Upper lobe of left lung (tissue), 6 donors: Measurements from ENCODE around the gene GPR15LG. TPM values are rescaled to one million over a fixed set of nuclear protein-coding genes. Genes with fewer than 3 reads are reported as not detected.

ENCODE experiments used
- ATAC-seq, 2 donors: fragments of 200-7000 bp; cut with Tn5 transposase; one replicate each; pipeline ENCODE4 v1.9.1; 2022; ENCODE audit warnings: mild to moderate bottlenecking in 2 of 2, moderate library complexity in 2 of 2; ENCODE audit not compliant: low FRiP score in 2 of 2
- DNase-seq, 2 donors: peaks; one replicate each; pipeline ENCODE4 v3.0.0-alpha.2; 2019 to 2020
- H3K27ac ChIP-seq, 4 donors: fragments of 200-600 bp; sonication (generic); one replicate each; pipeline ENCODE4 v1.5.1; 2016 to 2019
- H3K27me3 ChIP-seq, 4 donors: fragments of 200-600 bp; sonication (generic); one replicate each; pipeline ENCODE4 v1.5.1; 2017 to 2019
- H3K36me3 ChIP-seq, 4 donors: fragments of 200-600 bp; sonication (generic); one replicate each; pipeline ENCODE4 v1.5.1; 2016 to 2019
- H3K4me1 ChIP-seq, 4 donors: fragments of 200-600 bp; sonication (generic); one replicate each; pipeline ENCODE4 v1.5.1; 2018 to 2019
- H3K4me3 ChIP-seq, 4 donors: fragments of 200-600 bp; sonication (generic); one replicate each; pipeline ENCODE4 v1.5.1; 2017 to 2019; ENCODE audit warnings: mild to moderate bottlenecking in 2 of 4, moderate library complexity in 1 of 4
- H3K9me3 ChIP-seq, 4 donors: fragments of 200-600 bp; sonication (generic); one replicate each; pipeline ENCODE4 v1.5.1; 2018 to 2019
- EP300 ChIP-seq, 4 donors: sonication (generic); formaldehyde crosslinking; IDR thresholded peaks; one replicate each; pipeline ENCODE4 v1.5.1; 2017; ENCODE audit warnings: antibody characterized with exemption in 4 of 4, control low read depth in 2 of 4
- POLR2A ChIP-seq, 4 donors: fragments of 450-650 bp; IDR thresholded peaks; one replicate each; pipeline ENCODE4 v1.5.1; 2016 to 2017; ENCODE audit warnings: antibody characterized with exemption in 4 of 4, mild to moderate bottlenecking in 2 of 4
- POLR2AphosphoS5 ChIP-seq, 2 donors: sonication (generic); formaldehyde crosslinking; IDR thresholded peaks; one replicate each; pipeline ENCODE4 v1.5.1; 2017; ENCODE audit warnings: antibody characterized with exemption in 2 of 2
- WGBS, 2 donors: methylation state at CpG; one replicate each; pipeline ENCODE4 v1.1.5; 2017 to 2018; 5-methylcytosine and 5-hydroxymethylcytosine counted together
- total RNA-seq, 6 donors: library from RNA; depleted of rRNA in 4 of 6; stranded (reverse); fragments of >200 nt in 4 of 6; gene quantifications; one replicate each; pipeline versions ENCODE4 v1.1.0 to v1.2.1, GENCODE V29; 2016 to 2021
- TF ChIP-seq, protein P1 (sequence below), 6 experiments: fragments of 450-650 bp in 4 of 6; fragments of 200-600 bp in 2 of 6; sonication (generic) in 2 of 6; IDR thresholded peaks; one replicate each; pipeline ENCODE4 v1.5.1; 2016 to 2019; ENCODE audit warnings: antibody characterized with exemption in 6 of 6
- donor health status: DM: no; HTN: no; CAD: no; lungs with moderate emphysema.
- donor health status: DM: no; HTN: yes; CAD: no; lungs with severe emphysema.

GPR15LG gene
- total RNA-seq, 6 donors from 2014 or later: 0.37 TPM; not detected in 5

DNA sequence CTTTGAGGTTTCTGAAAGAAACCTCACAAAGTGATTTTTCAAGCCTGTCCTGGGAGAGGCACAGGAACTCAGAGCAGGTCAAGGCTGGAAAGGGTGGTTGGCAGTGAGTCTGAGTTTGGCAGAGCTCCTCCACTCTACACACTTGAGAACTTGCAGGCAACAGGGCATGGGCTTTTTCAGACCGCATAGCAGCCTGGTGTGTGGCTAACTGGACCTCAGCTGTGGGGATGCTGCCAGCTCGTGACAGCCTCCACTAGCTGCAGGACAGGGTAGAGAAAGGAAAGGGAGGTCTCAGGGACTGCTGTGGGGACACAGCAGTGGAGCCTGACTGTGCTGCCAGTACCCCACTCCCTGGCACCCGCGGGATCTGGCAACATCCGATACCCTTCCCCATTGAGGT lies 23.3 kb downstream of the GPR15LG start:
- Histone ChIP-seq H3K4me1 (peaks cover 5 to 15% (median 12%) of the 10 kb centered on the region in 4 donors), H3K27me3 (peaks cover 0 to 23% (median 9%) of the 10 kb centered on the region in 4 donors), H3K36me3 (no peaks in the 10 kb centered on the region), H3K27ac (no peak overlapping the region), H3K9me3 (no peaks in the 10 kb centered on the region), H3K4me3 (no peak overlapping the region)
- TF ChIP-seq, protein P1, sequence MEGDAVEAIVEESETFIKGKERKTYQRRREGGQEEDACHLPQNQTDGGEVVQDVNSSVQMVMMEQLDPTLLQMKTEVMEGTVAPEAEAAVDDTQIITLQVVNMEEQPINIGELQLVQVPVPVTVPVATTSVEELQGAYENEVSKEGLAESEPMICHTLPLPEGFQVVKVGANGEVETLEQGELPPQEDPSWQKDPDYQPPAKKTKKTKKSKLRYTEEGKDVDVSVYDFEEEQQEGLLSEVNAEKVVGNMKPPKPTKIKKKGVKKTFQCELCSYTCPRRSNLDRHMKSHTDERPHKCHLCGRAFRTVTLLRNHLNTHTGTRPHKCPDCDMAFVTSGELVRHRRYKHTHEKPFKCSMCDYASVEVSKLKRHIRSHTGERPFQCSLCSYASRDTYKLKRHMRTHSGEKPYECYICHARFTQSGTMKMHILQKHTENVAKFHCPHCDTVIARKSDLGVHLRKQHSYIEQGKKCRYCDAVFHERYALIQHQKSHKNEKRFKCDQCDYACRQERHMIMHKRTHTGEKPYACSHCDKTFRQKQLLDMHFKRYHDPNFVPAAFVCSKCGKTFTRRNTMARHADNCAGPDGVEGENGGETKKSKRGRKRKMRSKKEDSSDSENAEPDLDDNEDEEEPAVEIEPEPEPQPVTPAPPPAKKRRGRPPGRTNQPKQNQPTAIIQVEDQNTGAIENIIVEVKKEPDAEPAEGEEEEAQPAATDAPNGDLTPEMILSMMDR (IDR thresholded peaks at IDR 0.05): no peak
- TF ChIP-seq POLR2AphosphoS5 (IDR thresholded peaks at IDR 0.05) (no peak), EP300 (IDR thresholded peaks at IDR 0.05) (no peak), POLR2A (IDR thresholded peaks at IDR 0.05) (no peak)
- DNase-seq (no peak), ATAC-seq (no peak)
- 69 to 94% methylated on average over 3 to 5 of the region's 5 CpGs for WGBS, 2 donors

DNA sequence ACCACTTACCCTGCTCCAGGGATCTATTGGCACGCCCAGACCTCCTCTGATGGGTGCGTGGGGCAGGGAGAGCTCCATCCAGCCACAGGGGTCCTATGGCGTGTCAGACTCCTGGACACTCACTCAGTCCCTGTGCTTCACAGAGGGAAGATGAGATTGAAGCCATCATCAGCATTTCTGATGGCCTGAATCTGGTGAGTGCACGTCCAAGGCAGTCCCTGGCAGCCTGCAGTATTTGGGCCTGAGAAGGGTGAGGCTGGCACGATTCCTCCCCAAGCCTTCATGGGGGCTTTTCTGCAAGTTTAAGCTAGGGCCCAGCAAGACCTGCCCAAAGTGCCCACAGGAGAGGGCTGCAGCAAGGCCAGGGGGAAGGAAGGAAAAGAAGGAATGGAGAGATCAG lies 24.0 kb downstream of the GPR15LG start:
- Histone ChIP-seq H3K27me3 (peaks cover 0 to 23% (median 9%) of the 10 kb centered on the region in 4 donors), H3K36me3 (no peaks in the 10 kb centered on the region), H3K4me1 (peaks cover 5 to 15% (median 12%) of the 10 kb centered on the region in 4 donors), H3K4me3 (no peak overlapping the region), H3K27ac (no peak overlapping the region), H3K9me3 (no peaks in the 10 kb centered on the region)
- DNase-seq (no peak), ATAC-seq (no peak)
- TF ChIP-seq EP300 (IDR thresholded peaks at IDR 0.05): no peak
- no peak for TF ChIP-seq POLR2A (IDR thresholded peaks at IDR 0.05)
- TF ChIP-seq, protein P1 (IDR thresholded peaks at IDR 0.05): no peak
- no peak for TF ChIP-seq POLR2AphosphoS5 (IDR thresholded peaks at IDR 0.05)
- 80 to 81% methylated on average over 2 to 5 of the region's 5 CpGs for WGBS, 2 donors

DNA sequence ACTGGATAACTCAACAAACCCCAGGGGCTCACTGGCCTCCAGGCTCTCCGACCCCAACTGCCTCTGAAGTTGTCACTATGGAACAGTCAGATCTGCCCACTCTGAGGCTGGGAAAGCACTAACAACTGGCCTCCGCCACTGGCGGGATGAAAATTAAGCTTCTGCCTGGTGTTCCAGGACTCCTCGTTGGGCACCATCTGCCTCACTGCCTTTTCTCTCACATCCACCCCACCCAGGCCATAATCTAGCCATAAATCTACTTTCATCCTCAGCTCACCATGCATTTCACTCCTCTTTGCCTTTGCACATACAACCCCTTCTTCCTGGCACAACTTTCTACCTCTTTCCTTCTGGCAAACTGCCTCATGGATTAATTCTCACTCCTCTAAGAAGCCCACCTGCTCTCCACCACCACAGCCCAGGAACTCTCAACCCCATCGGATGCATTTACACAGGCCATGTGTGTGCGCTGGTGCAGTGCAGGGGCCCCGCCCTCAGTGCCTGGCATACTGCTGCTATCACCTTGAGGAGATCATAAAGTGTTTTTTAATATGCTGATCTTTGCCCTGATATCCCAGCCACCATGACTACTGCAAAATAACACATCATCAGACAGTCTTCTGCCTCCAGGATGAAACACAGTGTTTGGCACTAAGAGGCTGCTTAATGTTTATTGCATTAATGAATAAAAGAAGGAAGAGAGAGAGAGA lies 24.8 kb downstream of the GPR15LG start:
- Histone ChIP-seq H3K4me3 (no peak overlapping the region), H3K4me1 (peaks cover 5 to 15% (median 12%) of the 10 kb centered on the region in 4 donors), H3K36me3 (no peaks in the 10 kb centered on the region), H3K27me3 (peaks cover 0 to 23% (median 9%) of the 10 kb centered on the region in 4 donors), H3K9me3 (no peaks in the 10 kb centered on the region), H3K27ac (no peak overlapping the region)
- no peak for ATAC-seq
- no peak for TF ChIP-seq EP300 (IDR thresholded peaks at IDR 0.05)
- TF ChIP-seq POLR2AphosphoS5 (IDR thresholded peaks at IDR 0.05): no peak
- TF ChIP-seq, protein P1 (IDR thresholded peaks at IDR 0.05): no peak
- no peak for TF ChIP-seq POLR2A (IDR thresholded peaks at IDR 0.05)
- WGBS, 2 donors: 74 to 86% methylated on average over 7 of the region's 7 CpGs
- no peak for DNase-seq

DNA sequence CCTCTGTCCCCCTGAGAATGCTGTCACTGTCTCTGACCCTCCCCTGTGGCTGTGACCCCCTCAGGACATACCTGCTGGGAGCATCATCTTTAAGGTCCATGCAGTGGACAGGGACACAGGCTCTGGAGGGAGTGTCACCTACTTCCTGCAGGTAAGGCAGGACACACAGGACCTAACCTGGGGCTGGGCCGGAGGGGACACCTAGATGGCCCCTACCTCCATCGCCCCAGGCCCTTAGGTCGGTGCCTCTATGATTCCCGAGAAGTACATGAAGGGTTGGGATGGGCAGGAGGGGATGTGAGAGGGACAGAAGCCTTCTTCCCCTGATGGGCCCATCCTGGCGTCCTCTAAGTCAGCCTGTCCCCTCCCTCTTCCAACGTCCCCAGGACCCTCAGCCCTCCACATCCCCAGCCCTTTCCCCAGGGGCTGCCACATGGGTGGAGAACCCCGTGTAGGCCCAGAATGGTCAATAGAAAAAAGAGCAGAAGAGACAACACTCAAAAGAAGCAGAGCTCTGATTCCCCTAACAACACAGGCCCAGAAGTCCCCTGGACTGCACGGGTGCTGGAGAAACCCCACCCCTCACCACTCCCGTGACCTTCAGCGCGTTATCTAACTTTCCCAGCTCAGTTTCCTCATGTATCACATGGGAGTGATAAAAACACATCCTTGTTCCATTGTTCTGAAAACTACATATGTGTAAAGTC lies 27.1 kb downstream of the GPR15LG start:
- no peak for ATAC-seq
- H3K9me3 ChIP-seq: no peaks in the 10 kb centered on the region
- H3K27me3 ChIP-seq: peaks cover 0 to 5% (median 0%) of the 10 kb centered on the region in 4 donors
- 77 to 78% methylated on average over 10 to 11 of the region's 11 CpGs for WGBS, 2 donors
- DNase-seq: no peak
- no peak overlapping the region for H3K27ac ChIP-seq
- no peak overlapping the region for H3K4me3 ChIP-seq
- no peaks in the 10 kb centered on the region for H3K36me3 ChIP-seq
- TF ChIP-seq POLR2A (IDR thresholded peaks at IDR 0.05): no peak
- TF ChIP-seq EP300 (IDR thresholded peaks at IDR 0.05): no peak
- TF ChIP-seq, protein P1 (IDR thresholded peaks at IDR 0.05): no peak
- no peak for TF ChIP-seq POLR2AphosphoS5 (IDR thresholded peaks at IDR 0.05)
- no peaks in the 10 kb centered on the region for H3K4me1 ChIP-seq
